PC-9 (cell line): ENCODE measurements around the gene ZNF549. TPM values are rescaled to one million over a fixed set of nuclear protein-coding genes. Genes with fewer than 3 reads are reported as not detected.

ENCODE experiments used
- BruUV-seq: library from RNA; stranded (reverse); fragments of 400-500 nt; replicated peaks from 2 replicates; lab custom pipeline; 2021; lab: Mats Ljungman, UMichigan
- CTCF ChIA-PET: fragments of 300-600 bp; sonication (Branson Sonifier 250); formaldehyde crosslinking; loops from one replicate; lab custom pipeline; 2022; ENCODE audit warnings: antibody characterized with exemption; lab: Charles Lee
- POLR2A ChIA-PET: fragments of 300-600 bp; sonication (Branson Sonifier 250); formaldehyde crosslinking; loops from one replicate; lab custom pipeline; 2022; ENCODE audit warnings: antibody characterized with exemption; ENCODE audit not compliant: unreplicated experiment; lab: Charles Lee
- DNase-seq, 2 experiments: peaks; one replicate each; pipeline versions ENCODE4 v3.0.0 to v3.0.0-alpha.2; 2015 to 2022; ENCODE audit warnings: mixed read lengths in 1 of 2
- H2AFZ ChIP-seq: fragments of 200-600 bp; sonication (generic); 2 replicates; pipeline ENCODE4 v1.8.1; 2017; ENCODE audit warnings: antibody characterized with exemption
- H3F3A ChIP-seq: fragments of 200-600 bp; sonication (generic); 2 replicates; pipeline ENCODE4 v1.8.1; 2017; ENCODE audit warnings: antibody characterized with exemption, mild to moderate bottlenecking, low read depth; ENCODE audit not compliant: insufficient read depth
- H3K27ac ChIP-seq: fragments of 200-600 bp; sonication (generic); 2 replicates; pipeline ENCODE4 v1.6.1; 2016; ENCODE audit warnings: mixed run types
- H3K27me3 ChIP-seq: fragments of 200-600 bp; sonication (generic); 2 replicates; pipeline ENCODE4 v1.6.1; 2016; ENCODE audit warnings: low read depth, mixed run types; ENCODE audit not compliant: insufficient read depth
- H3K36me3 ChIP-seq: fragments of 200-600 bp; sonication (generic); 2 replicates; pipeline ENCODE4 v1.6.1; 2016; ENCODE audit warnings: low read depth, mixed run types
- H3K4me1 ChIP-seq: fragments of 200-600 bp; sonication (generic); replicated peaks from 2 replicates; pipeline ENCODE4 v1.6.1; 2016; ENCODE audit warnings: mixed run types; ENCODE audit not compliant: insufficient read depth
- H3K4me2 ChIP-seq: fragments of 200-600 bp; sonication (generic); 2 replicates; pipeline ENCODE4 v1.6.1; 2017; ENCODE audit warnings: mixed run types
- H3K4me3 ChIP-seq: fragments of 200-600 bp; sonication (generic); 2 replicates; pipeline ENCODE4 v1.6.1; 2016; ENCODE audit warnings: mixed run types
- H3K79me2 ChIP-seq: fragments of 200-600 bp; sonication (generic); 2 replicates; pipeline ENCODE4 v1.6.1; 2017; ENCODE audit warnings: low read depth, mixed run types
- H3K9me2 ChIP-seq: fragments of 200-600 bp; sonication (generic); 2 replicates; pipeline ENCODE4 v1.8.1; 2017; ENCODE audit warnings: mild to moderate bottlenecking; ENCODE audit not compliant: insufficient read depth
- H3K9me3 ChIP-seq: fragments of 200-600 bp; sonication (generic); 2 replicates; pipeline ENCODE4 v1.8.1; 2016; ENCODE audit warnings: low read depth; ENCODE audit not compliant: insufficient read depth
- H4K20me1 ChIP-seq: fragments of 200-600 bp; sonication (generic); 2 replicates; pipeline ENCODE4 v1.8.1; 2017; ENCODE audit not compliant: insufficient read depth
- EZH2 ChIP-seq: fragments of 200-600 bp; sonication (generic); IDR thresholded peaks from 2 replicates; pipeline ENCODE4 v1.8.0; 2017; ENCODE audit warnings: antibody characterized with exemption, low read depth
- intact Hi-C: fragments of 100-400 bp; cut with micrococcal nuclease; formaldehyde crosslinking; loops from one replicate; pipeline ENCODE4 v1.10.0; 2022; ENCODE audit not compliant: unreplicated experiment
- total RNA-seq: library from RNA; stranded (reverse); gene quantifications from 2 replicates; pipeline ENCODE4 v1.2.3, GENCODE V29; 2021
- TF ChIP-seq, protein P1 (sequence below): fragments of 200-600 bp; sonication (generic); conservative IDR thresholded peaks from 2 replicates; pipeline ENCODE4 v1.6.1; 2017; ENCODE audit warnings: mixed run types, antibody characterized with exemption, mild to moderate bottlenecking, moderate library complexity

ZNF549 gene
- total RNA-seq, 1 experiment from 2014 or later: 6.5 TPM

GRCh38 chr19:57552432-57552831 lies 25.3 kb downstream of the ZNF549 start:
- peaks cover 4% of the 10 kb centered on the region; the same call in 1 of the 2 replicates for H3F3A ChIP-seq
- no peak overlapping the region for H3K4me2 ChIP-seq
- peaks cover 64% of the 10 kb centered on the region for H3K9me3 ChIP-seq
- POLR2A ChIA-PET: no interaction called here
- H3K79me2 ChIP-seq: peaks cover 2% of the 10 kb centered on the region; the same call in 1 of the 2 replicates
- H3K4me1 ChIP-seq: no peaks in the 10 kb centered on the region
- no peak overlapping the region for H2AFZ ChIP-seq
- CTCF ChIA-PET: no interaction called here
- H4K20me1 ChIP-seq: no peaks in the 10 kb centered on the region
- H3K27ac ChIP-seq: no peak overlapping the region
- no peaks in the 10 kb centered on the region for H3K9me2 ChIP-seq
- intact Hi-C loops: no loop called here
- peaks cover 88% of the 10 kb centered on the region for H3K36me3 ChIP-seq
- no peak overlapping the region for H3K4me3 ChIP-seq
- H3K27me3 ChIP-seq: no peaks in the 10 kb centered on the region
- no peak for DNase-seq
- no TSS peak for BruUV-seq
- TF ChIP-seq, protein P1, sequence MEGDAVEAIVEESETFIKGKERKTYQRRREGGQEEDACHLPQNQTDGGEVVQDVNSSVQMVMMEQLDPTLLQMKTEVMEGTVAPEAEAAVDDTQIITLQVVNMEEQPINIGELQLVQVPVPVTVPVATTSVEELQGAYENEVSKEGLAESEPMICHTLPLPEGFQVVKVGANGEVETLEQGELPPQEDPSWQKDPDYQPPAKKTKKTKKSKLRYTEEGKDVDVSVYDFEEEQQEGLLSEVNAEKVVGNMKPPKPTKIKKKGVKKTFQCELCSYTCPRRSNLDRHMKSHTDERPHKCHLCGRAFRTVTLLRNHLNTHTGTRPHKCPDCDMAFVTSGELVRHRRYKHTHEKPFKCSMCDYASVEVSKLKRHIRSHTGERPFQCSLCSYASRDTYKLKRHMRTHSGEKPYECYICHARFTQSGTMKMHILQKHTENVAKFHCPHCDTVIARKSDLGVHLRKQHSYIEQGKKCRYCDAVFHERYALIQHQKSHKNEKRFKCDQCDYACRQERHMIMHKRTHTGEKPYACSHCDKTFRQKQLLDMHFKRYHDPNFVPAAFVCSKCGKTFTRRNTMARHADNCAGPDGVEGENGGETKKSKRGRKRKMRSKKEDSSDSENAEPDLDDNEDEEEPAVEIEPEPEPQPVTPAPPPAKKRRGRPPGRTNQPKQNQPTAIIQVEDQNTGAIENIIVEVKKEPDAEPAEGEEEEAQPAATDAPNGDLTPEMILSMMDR: no peak
- TF ChIP-seq EZH2: no peak

GRCh38 chr19:57557659-57558058 lies 30.5 kb downstream of the ZNF549 start:
- no TSS peak for BruUV-seq
- CTCF ChIA-PET: no interaction called here
- DNase-seq: no peak

GRCh38 chr19:57558525-57558924 lies 31.4 kb downstream of the ZNF549 start:
- H2AFZ ChIP-seq: peak overlapping the region; percentile 96
- no TSS peak for BruUV-seq
- H3K79me2 ChIP-seq: peaks cover 23% of the 10 kb centered on the region
- peaks cover 37% of the 10 kb centered on the region for H3K36me3 ChIP-seq
- H3K4me2 ChIP-seq: peak overlapping the region; percentile 97
- intact Hi-C loops: loop anchor here (2.0 to 5.0 kb wide), 2 partner anchors 32 to 74 kb away; partner anchors contain the start of genes ZNF211 and ZNF549
- H3K4me1 ChIP-seq: peaks cover 13% of the 10 kb centered on the region
- TF ChIP-seq, protein P1: no peak
- TF ChIP-seq EZH2: no peak
- 0 out of 2 replicates have a peak, but pooled peaks cover 18% of the 10 kb centered on the region for H3F3A ChIP-seq
- no peaks in the 10 kb centered on the region for H4K20me1 ChIP-seq
- H3K4me3 ChIP-seq: peak overlapping the region; percentile 90
- ChIA-PET POLR2A (interaction anchor here (0.7 kb wide), 1 partner anchor 189 kb away, joined by 3 read pairs; no protein-coding TSS in a partner anchor), CTCF (interaction anchor here (0.6 kb wide), 1 partner anchor 443 kb away, joined by 3 read pairs; no protein-coding TSS in a partner anchor)
- peaks cover 53% of the 10 kb centered on the region for H3K9me3 ChIP-seq
- DNase-seq: no peak
- no peaks in the 10 kb centered on the region for H3K27me3 ChIP-seq
- no peak overlapping the region; the same call in 1 of the 2 replicates for H3K27ac ChIP-seq
- no peaks in the 10 kb centered on the region for H3K9me2 ChIP-seq

More at GRCh38 chr19:57557659-57558058, 30.5 kb downstream of the ZNF549 start:
- Histone ChIP-seq H3F3A (0 out of 2 replicates have a peak, but pooled peaks cover 18% of the 10 kb centered on the region), H3K4me3 (peak overlapping the region; percentile 90; the same call in 1 of the 2 replicates), H2AFZ (no peak overlapping the region), H3K27me3 (no peaks in the 10 kb centered on the region), H3K36me3 (peaks cover 45% of the 10 kb centered on the region), H3K9me3 (peaks cover 50% of the 10 kb centered on the region), H3K79me2 (peaks cover 23% of the 10 kb centered on the region), H3K4me1 (peaks cover 13% of the 10 kb centered on the region), H3K27ac (no peak overlapping the region), H3K4me2 (0 out of 2 replicates have a peak overlapping the region, but pooled peaks have one; percentile 97), H4K20me1 (no peaks in the 10 kb centered on the region), H3K9me2 (no peaks in the 10 kb centered on the region)
- no peak for TF ChIP-seq EZH2
- TF ChIP-seq, protein P1: no peak
- POLR2A ChIA-PET: no interaction called here
- intact Hi-C loops: loop anchor here (2.0 to 5.0 kb wide), 2 partner anchors 31 to 75 kb away; partner anchors contain the start of genes ZNF211 and ZNF549
